GM12878 (cell line): Measurements from ENCODE around the gene BACE1-AS. TPM values are rescaled to one million over a fixed set of nuclear protein-coding genes. Genes with fewer than 3 reads are reported as not detected.

Experiments used
- ATAC-seq: fragments of 200-7000 bp; cut with Tn5 transposase; 3 replicates; pipeline ENCODE4 v1.9.1; 2020; ENCODE audit warnings: mild to moderate bottlenecking, moderate library complexity
- BruUV-seq: library from RNA; stranded (reverse); fragments of 400-500 nt; replicated peaks from 2 replicates; lab custom pipeline; 2021; lab: Mats Ljungman, UMichigan
- CTCF ChIA-PET: fragments of 300-600 bp; sonication (Branson Sonifier 250); formaldehyde crosslinking; extraction: SDS; loops from one replicate; lab custom pipeline; 2021; ENCODE audit warnings: inconsistent platforms; lab: Yijun Ruan, JAX
- POLR2A ChIA-PET: fragments of 350-600 bp; formaldehyde crosslinking; extraction: SDS; loops from one replicate; lab custom pipeline; 2021; ENCODE audit warnings: inconsistent platforms; lab: Charles Lee
- RAD21 ChIA-PET: fragments of 300-600 bp; sonication (Branson Sonifier 250); formaldehyde crosslinking; loops from one replicate; lab custom pipeline; 2023; ENCODE audit warnings: antibody characterized with exemption; ENCODE audit not compliant: unreplicated experiment; lab: Charles Lee
- SMC1A ChIA-PET: fragments of 300-600 bp; sonication (Branson Sonifier 250); formaldehyde crosslinking; loops from one replicate; lab custom pipeline; 2023; ENCODE audit not compliant: unreplicated experiment, uncharacterized antibody; lab: Charles Lee
- DNase-seq: peaks from one replicate; pipeline ENCODE4 v3.0.0-alpha.2; 2011; ENCODE audit warnings: low read depth, low spot score
- FAIRE-seq: peaks from 3 replicates; lab custom pipeline; 2011; peaks lifted over from hg19 to GRCh38; lab: Jason Lieb, UNC
- H2AFZ ChIP-seq: 2 replicates; pipeline ENCODE4 v1.6.0; 2011; ENCODE audit warnings: low read depth, low read length, control low read depth; ENCODE audit not compliant: control insufficient read depth
- H3K27ac ChIP-seq: 2 replicates; pipeline ENCODE4 v1.5.1; 2011; ENCODE audit warnings: control low read depth; ENCODE audit not compliant: control insufficient read depth, insufficient read depth
- H3K27me3 ChIP-seq, 2 experiments: replicated peaks in 1 of 2; 2 replicates each; pipeline versions ENCODE4 v1.6.0 to v1.6.1; 2011; ENCODE audit warnings: low read length in 1 of 2; ENCODE audit not compliant: control insufficient read depth in 2 of 2, insufficient read depth in 2 of 2
- H3K36me3 ChIP-seq, 2 experiments: 2 replicates each; pipeline ENCODE4 v1.5.1; 2011; ENCODE audit warnings: low read length in 1 of 2; ENCODE audit not compliant: control insufficient read depth in 2 of 2, insufficient read depth in 2 of 2
- H3K4me1 ChIP-seq: 2 replicates; pipeline ENCODE4 v1.6.1; 2011; ENCODE audit warnings: mild to moderate bottlenecking, low read length, moderate library complexity, mixed read lengths; ENCODE audit not compliant: control insufficient read depth, insufficient read depth
- H3K4me2 ChIP-seq: 2 replicates; pipeline ENCODE4 v1.6.0; 2011; ENCODE audit warnings: control low read depth; ENCODE audit not compliant: control insufficient read depth, insufficient read depth
- H3K4me3 ChIP-seq: fragments of 200-600 bp; sonication (generic); 2 replicates; pipeline ENCODE4 v1.5.1; 2016
- H3K79me2 ChIP-seq: 2 replicates; pipeline ENCODE4 v1.6.0; 2011; ENCODE audit warnings: low read length; ENCODE audit not compliant: control insufficient read depth, insufficient read depth
- H3K9ac ChIP-seq: 2 replicates; pipeline ENCODE4 v1.8.0; 2011; ENCODE audit warnings: low read length, control low read depth, mixed read lengths; ENCODE audit not compliant: control insufficient read depth, insufficient read depth
- H3K9me3 ChIP-seq: replicated peaks from 3 replicates; pipeline ENCODE4 v1.5.1; 2011; ENCODE audit warnings: mild to moderate bottlenecking, low read length; ENCODE audit not compliant: control insufficient read depth, insufficient read depth
- H4K20me1 ChIP-seq: 2 replicates; pipeline ENCODE4 v1.6.0; 2011; ENCODE audit not compliant: control insufficient read depth, insufficient read depth
- ASH2L ChIP-seq: fragments of 300-600, 200-600 bp; sonication (generic); IDR thresholded peaks from 2 replicates; pipeline ENCODE4 v1.6.1; 2017; ENCODE audit warnings: low read depth, mild to moderate bottlenecking, borderline replicate concordance
- ELK1 ChIP-seq: IDR thresholded peaks from 2 replicates; pipeline ENCODE4 v1.6.1; 2012; ENCODE audit warnings: low read depth, low read length, improper control_type of control experiment
- HDAC6 ChIP-seq: fragments of 200-600 bp; sonication (generic); IDR thresholded peaks from one replicate; pipeline ENCODE4 v1.8.0; 2017; ENCODE audit warnings: antibody characterized with exemption; ENCODE audit not compliant: unreplicated experiment
- LARP7 ChIP-seq: fragments of 450-650 bp; IDR thresholded peaks from 2 replicates; pipeline ENCODE4 v1.6.1; 2017; ENCODE audit warnings: mild to moderate bottlenecking
- NR2F1 ChIP-seq: fragments of 450-650 bp; conservative IDR thresholded peaks from 2 replicates; pipeline ENCODE4 v1.6.1; 2017; ENCODE audit warnings: mild to moderate bottlenecking
- PRDM15 ChIP-seq: fragments of 450-650 bp; formaldehyde crosslinking; IDR thresholded peaks from 2 replicates; pipeline ENCODE4 v1.4.0; 2020; ENCODE audit warnings: mild to moderate bottlenecking, moderate library complexity
- RAD51 ChIP-seq: fragments of 450-650 bp; IDR thresholded peaks from 2 replicates; pipeline ENCODE4 v1.6.1; 2016; ENCODE audit warnings: moderate library complexity, mild to moderate bottlenecking, inconsistent platforms
- ZBTB4 ChIP-seq: fragments of 450-650 bp; formaldehyde crosslinking; IDR thresholded peaks from 2 replicates; pipeline ENCODE4 v1.4.0; 2022; ENCODE audit warnings: mild to moderate bottlenecking, moderate library complexity
- ZNF592 ChIP-seq: fragments of 450-650 bp; IDR thresholded peaks from 2 replicates; pipeline ENCODE4 v1.6.1; 2017; ENCODE audit warnings: mild to moderate bottlenecking, moderate library complexity
- WGBS: methylation state at CpG from one replicate; pipeline ENCODE4 v1.1.6; 2016; ENCODE audit warnings: low lambda C conversion rate; ENCODE audit not compliant: insufficient replicate concordance, insufficient coverage; ENCODE audit errors: missing lambda C conversion rate; 5-methylcytosine and 5-hydroxymethylcytosine counted together
- in situ Hi-C: fragments of 300-500 bp; cut with MboI; formaldehyde crosslinking; loops from 9 replicates; pipeline ENCODE4 v1.14.3; 2018; ENCODE audit warnings: mixed read lengths
- intact Hi-C: fragments of 100-400 bp; cut with micrococcal nuclease; formaldehyde crosslinking; loops from one replicate; pipeline ENCODE4 v1.14.2; 2022; ENCODE audit not compliant: unreplicated experiment
- polyA plus RNA-seq, 11 experiments: library from polyadenylated mRNA; depleted of rRNA in 4 of 11; unstranded in 6 of 11; stranded (reverse) in 5 of 11; fragments of >200 nt; fragmentation: Nextera tagmentation in 4 of 11; fragmentation: Illumina TruSeq in 1 of 11; extraction: Ambion mirVana in 4 of 11; extraction: Trizol in 1 of 11; gene quantifications; 1 replicate in 1 of 11; 2 replicates in 10 of 11; pipeline versions ENCODE4 v1.2.1 to v1.2.3, GENCODE V29; 2011 to 2016; ENCODE audit warnings: inconsistent platforms in 2 of 11, missing spikeins in 2 of 11, low read depth in 1 of 11
- total RNA-seq, 4 experiments: library from RNA; depleted of rRNA in 3 of 4; stranded (reverse); fragments of >200 nt in 3 of 4; fragmentation: Illumina TruSeq in 1 of 4; extraction: Trizol in 1 of 4; gene quantifications; 2 replicates each; pipeline versions ENCODE4 v1.2.1 to v1.2.3, GENCODE V29; 2013 to 2021

BACE1-AS gene
- total and polyA plus RNA-seq, 10 of the 15 experiments (the other 5 are each of a cell fraction or from before 2014, with no cell fraction given) = 2.0 to 6.7 (median 3.9) TPM

- BruUV-seq = no TSS peak
- Histone ChIP-seq H3K9me3 (no peaks in the 10 kb centered on the region), H3K79me2 (no peaks in the 10 kb centered on the region), H4K20me1 (no peaks in the 10 kb centered on the region), H3K27ac (no peak overlapping the region), H3K4me1 (peaks cover 3% of the 10 kb centered on the region), H3K9ac (no peak overlapping the region), H2AFZ (no peak overlapping the region), H3K4me3 (no peak overlapping the region), H3K4me2 (no peak overlapping the region), H3K36me3 (no peaks in the 10 kb centered on the region; a peak in 1 of 4 replicates), H3K27me3 (peaks cover 10 to 22% of the 10 kb centered on the region in 2 experiments)
- intact Hi-C loops (no loop called here), in situ Hi-C loops (no loop called here)
- SMC1A ChIA-PET = interaction anchor here (0.6 kb wide), 1 partner anchor 84 kb away, joined by 3 read pairs; no protein-coding TSS in a partner anchor
- DNase-seq = no peak
- FAIRE-seq = no peak
- CTCF ChIA-PET = no interaction called here
- RAD21 ChIA-PET = no interaction called here
- POLR2A ChIA-PET = interaction anchor here (0.6 kb wide), 1 partner anchor 193 kb away, joined by 5 read pairs; no protein-coding TSS in a partner anchor
- peak; percentile 34; the same call in 2 of the 3 replicates for ATAC-seq
- 45% methylated on average over 14 of the region's 14 CpGs for WGBS
- no peak for TF ChIP-seq ASH2L
- no peak for TF ChIP-seq NR2F1
- TF ChIP-seq ELK1 = no peak
- no peak for TF ChIP-seq RAD51
- no peak for TF ChIP-seq LARP7
- no peak for TF ChIP-seq HDAC6
- no peak for TF ChIP-seq PRDM15
- TF ChIP-seq ZBTB4 (CRISPR knock-in tag) = no peak
- TF ChIP-seq ZNF592 = no peak
These were observed 23.0 kb downstream of the BACE1-AS start for GRCh38 chr11:117313828-117314768.
